Stimulated activated CD4-positive, alpha-beta T cell treated with anti-CD3 and anti-CD28 coated beads, Interleukin-1b, Interleukin-23, amount 100 ng/mL, for 24 hours (primary cell): ENCODE measurements around the gene AMIGO1.
"Not testable (repeated sequence)": the region's sequence is repeated elsewhere in the genome, so short reads cannot be mapped to it uniquely, and the experiment has no call there.

Source experiments
- DNase-seq, 4 experiments: peaks; one replicate each; pipeline ENCODE4 v3.0.0-alpha.2; 2020; ENCODE audit warnings: low read depth in 4 of 4, low spot score in 1 of 4

The AMIGO1 gene

DNA sequence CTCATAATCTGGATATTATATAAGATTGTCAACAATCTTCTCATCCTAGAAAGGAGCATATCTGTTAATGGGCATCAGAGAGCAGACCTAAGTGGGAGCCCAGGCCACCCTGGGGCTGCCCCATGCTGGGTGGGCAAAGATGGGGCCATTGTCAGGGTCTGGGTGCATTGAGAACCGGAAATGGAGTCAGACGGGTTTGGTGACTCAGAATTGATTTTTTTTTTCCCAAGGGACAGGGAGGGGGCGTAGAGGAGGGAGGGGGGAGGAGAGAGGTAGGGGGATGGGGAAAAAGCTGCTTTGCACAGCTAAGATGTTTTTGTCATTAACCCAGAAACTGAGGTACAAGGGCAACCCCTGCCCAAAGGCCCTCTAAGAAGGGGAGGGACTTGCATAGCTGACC is 24.5 kb downstream of the AMIGO1 start:
- no peak for DNase-seq

DNA sequence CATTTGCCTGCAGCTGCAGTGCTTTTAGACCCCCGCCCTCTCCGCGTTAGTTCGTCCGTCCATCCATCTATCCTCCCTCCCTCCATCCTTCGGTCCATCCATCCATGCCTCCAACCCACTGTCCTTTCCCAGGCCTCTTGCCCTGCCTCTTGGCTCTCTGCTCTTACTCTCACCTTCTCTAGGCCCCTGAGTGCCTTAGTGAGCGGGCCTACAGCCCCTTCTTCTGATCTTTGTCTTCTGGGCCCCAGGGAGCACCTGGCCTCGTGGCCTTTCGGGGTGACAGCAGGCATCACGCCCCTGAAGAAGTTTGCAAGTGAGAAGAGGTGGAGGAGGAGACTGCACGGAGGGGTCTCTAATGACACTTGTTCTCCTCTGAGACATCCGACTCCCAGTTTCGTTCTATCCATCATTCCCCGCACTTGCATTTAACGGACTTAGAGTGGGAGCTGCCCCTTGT is 25.0 kb downstream of the AMIGO1 start:
- DNase-seq: no peak

DNA sequence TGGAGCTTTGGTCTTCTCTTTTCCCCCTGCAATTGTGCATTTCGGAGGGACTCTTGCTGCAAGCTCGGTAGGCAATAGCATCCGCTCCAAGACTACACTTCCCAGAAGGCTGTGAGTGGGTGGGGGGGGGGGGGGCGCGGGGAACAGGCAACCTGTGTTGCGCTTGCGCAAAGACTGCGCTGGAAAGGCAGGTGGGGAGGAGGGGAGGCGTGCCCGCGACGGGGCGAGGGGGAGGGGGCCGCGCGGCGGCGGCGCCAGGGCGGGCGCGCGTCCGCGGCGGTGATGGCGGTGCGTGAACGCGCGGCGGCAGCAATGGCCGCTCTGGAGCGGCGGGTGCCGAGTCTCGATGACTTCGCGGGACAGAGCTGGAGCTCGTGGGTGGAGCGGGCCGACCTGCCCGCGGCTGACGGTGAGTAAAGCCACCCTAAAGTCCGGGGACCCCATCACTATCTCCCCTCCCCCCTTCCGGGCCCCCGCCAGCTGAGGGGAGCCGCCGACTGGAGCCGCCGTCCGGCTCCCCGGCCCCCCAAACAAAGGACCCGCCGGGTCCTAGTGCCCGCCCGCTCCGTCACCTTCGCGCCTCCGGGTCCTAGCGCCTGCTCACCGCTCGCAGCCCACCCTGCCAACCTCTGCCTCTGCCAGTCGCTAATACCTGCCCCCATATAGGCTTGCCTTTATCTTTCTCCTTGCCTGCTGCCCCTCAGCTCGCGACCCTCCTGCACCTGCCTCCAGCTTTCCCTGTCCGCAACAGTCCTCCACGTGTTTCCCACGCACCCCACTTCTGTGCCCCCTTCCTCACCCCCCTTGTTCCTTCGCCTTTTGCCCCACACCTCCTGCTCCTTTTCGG is 25.6 kb downstream of the AMIGO1 start, which contains the start of gene ATXN7L2:
Gene ATXN7L2 (plus strand): TSS at position 234 of the 847 bp plus-strand sequence. CDS start 49 bp downstream, at position 283.
- peak; percentile 65 to 88 (median 82) for DNase-seq

DNA sequence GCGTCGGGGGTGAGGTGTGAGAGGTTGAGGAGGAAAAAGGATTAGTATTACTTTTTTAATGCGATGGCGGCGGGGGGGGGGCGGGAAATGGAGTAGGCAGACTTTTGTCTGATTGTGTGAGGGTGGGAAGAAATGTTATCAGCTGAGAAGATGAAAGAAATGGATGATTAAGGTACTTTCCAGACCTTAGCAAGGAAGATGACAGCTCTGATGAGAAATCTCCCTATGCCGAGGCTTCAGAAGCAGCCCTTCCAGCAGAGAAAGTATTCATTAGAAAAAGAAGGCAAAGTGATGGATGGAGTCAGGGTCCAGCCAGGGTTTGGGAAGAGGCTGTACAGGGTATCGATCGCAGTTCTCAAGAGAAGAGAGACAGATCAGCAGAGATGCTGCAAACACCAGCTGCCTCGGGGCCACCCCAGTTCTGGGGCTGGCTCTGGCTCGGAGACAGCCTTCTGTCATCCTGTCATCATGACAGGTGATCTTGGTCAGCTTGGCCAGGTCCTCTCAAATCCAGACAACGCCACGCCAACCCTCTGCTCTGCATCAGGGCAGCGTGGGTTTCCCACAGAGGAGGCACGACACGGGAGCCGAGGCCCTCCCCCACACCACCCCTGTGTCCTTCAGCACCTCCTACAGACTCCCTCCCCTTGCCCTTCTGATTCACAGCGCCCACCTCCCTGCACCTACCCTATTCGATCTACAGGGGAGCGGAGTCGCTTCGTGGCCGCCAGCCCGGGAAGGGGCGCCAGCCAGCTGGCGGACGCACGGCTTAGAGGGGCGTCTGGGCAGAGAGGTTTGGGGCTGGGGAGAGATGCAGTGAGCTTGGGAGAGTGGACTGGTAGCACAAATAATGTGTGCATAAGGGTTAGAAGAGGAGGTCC is 26.5 kb downstream of the AMIGO1 start:
- DNase-seq: no peak

DNA sequence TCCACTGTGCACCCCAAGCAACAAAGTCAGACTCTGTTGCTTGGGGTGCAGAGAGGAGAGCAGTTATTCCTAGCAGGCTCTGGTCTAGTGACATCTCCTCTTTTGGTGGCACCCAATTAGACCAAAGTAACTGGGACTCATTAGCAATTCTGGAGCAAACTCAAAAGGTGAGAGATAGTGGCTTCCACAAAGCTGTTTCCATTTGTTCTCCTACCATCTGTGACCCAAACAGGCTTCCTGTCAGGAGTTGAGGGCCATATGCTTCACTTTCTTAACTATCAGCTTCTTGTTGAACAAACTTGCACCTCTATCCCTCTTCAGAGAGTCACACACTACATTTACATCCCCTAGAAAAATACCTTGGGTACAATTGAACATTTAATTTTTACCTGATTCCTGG is 27.3 kb downstream of the AMIGO1 start:
- DNase-seq: no peak

DNA sequence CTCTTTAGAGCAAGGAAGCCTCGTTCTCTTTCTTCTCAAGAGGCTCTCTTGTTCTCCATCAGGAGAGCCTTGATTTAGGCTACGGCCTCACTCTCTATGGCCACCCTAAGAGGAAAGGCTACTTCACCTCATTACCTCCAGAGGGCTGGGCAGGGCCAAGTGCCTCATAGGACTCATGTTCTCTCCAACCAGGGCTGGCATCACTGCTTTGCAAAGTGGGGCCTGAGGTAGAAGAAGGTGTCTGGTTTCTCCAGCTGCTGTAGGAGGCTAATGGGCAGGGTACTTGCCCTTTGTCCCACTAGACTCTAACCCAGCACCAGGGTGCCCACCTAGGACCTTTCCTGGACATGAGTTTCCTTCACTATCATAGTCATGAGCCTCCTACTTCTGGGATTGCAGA is 27.9 kb downstream of the AMIGO1 start:
- DNase-seq: no peak

DNA sequence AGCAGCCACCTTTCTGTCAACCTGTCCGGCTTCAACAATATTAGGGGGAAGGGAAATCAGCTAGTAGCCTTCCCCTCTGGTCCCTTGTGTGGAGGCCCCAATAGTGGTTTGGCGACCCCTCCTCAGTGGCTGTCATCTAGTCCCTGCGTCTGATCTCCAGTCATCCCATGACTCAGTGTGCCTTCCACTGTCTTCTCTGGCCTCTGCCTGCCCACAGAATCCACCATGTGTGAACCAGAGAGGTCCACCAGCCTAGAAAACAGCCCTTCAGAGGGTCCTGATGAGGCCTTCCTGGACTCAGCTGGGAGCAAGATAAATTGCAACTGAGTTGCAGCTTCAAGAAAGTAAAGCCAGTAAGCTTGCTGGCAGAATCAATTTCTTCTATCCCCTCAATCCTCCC is 29.6 kb downstream of the AMIGO1 start:
- no peak for DNase-seq

DNA sequence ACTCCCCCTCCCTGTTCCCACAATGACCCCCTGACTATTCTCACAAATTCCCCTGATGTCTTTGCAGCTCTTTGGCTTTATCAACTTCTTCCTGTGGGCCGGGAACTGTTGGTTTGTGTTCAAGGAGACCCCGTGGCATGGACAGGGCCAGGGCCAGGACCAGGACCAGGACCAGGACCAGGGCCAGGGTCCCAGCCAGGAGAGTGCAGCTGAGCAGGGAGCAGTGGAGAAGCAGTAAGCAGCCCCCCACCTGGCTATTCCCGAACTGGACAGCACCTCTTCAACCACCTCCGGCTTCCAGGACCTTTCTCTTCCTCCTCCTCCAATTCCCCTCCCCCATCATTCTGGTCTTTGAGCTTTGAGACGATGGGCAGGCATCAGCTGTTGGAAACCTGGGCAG is 30.2 kb downstream of the AMIGO1 start:
- DNase-seq: no peak

DNA sequence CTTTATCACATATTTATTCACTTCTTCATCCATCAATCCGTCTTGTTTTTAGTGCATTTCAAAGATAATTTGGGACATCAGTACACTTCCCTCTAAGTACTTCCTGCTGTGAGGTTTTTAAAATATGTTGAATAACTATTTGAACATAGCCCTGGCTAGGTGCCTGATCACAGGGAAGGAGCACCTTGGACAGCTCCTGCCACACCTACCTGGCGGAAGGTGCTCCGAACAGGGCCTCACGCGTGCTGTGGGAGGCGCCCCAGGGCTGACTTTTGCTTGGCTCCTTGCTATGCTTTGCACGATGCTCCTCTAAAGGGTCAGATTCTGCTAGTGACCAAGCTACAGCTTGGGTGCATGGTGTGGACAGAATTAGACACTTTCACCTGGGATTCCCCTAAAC is 30.7 kb downstream of the AMIGO1 start:
- DNase-seq: no peak

DNA sequence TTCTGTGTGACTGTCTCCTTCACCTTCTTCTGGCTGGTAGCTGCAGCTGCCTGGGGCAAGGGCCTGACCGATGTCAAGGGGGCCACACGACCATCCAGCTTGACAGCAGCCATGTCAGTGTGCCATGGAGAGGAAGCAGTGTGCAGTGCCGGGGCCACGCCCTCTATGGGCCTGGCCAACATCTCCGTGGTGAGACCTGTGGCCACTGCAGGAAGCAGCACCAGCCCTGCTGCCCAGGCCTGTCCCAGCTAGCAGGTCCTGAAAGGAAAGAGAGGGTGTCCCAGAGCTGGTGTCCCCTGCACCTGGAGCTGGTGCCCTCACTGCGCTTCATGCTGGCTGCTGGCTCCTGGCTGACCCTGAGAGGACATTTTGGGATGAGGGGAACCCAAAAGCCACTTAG is 31.7 kb downstream of the AMIGO1 start:
- DNase-seq: no peak

DNA sequence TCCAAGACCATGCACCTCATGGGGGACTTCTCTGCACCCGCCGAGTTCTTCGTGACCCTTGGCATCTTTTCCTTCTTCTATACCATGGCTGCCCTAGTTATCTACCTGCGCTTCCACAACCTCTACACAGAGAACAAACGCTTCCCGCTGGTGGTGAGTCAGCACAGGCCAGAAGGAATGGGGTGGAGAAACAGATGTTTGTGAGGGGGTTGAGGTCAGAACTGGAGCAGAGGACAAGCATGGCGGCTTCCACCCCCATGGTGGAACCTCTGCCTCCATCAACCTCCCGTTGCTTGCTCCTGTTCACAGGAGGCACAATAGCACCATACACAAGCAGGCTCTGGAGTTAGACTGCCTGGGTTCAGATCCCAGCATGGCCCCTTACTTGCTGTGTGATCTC is 32.7 kb downstream of the AMIGO1 start:
- DNase-seq: no peak

DNA sequence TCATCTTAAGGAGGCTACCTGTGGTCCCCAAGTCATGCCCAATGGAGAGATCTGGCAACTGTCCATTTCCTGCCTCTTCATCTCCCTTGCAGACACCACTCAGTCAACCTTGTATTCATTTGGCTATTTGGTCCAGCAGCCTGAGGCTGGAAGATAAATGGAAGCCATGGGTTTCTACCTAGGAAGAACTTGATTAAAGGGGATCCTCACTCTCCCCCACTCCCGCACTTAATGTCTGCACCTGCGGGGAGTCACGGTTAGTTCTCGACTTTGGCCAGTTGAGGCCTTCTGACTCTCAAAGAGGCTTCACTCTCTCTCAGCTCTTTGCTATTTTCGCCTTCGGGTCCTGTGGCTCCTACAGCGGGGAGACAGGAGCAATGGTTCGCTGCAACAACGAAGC is 34.3 kb downstream of the AMIGO1 start:
- no peak for DNase-seq

DNA sequence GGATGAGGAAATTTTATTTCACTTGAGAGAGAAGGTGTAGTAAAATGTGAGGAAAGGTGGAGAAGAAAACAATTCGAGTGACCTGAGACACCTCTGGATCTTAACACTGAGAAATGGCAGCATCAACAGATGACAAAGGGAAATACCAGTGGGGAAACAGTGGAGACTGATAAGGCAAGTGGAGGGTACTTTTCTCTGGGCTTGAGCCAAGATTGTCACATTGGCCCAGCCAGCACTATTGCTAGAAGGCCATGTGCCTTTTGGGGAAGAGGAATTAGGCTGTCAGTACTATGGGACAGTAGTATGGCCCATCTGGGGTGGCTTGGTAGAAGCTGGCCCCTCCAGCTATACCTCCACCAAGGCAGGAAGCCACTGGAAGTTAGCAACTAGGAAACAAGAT is 34.8 kb downstream of the AMIGO1 start:
- DNase-seq: no peak

DNA sequence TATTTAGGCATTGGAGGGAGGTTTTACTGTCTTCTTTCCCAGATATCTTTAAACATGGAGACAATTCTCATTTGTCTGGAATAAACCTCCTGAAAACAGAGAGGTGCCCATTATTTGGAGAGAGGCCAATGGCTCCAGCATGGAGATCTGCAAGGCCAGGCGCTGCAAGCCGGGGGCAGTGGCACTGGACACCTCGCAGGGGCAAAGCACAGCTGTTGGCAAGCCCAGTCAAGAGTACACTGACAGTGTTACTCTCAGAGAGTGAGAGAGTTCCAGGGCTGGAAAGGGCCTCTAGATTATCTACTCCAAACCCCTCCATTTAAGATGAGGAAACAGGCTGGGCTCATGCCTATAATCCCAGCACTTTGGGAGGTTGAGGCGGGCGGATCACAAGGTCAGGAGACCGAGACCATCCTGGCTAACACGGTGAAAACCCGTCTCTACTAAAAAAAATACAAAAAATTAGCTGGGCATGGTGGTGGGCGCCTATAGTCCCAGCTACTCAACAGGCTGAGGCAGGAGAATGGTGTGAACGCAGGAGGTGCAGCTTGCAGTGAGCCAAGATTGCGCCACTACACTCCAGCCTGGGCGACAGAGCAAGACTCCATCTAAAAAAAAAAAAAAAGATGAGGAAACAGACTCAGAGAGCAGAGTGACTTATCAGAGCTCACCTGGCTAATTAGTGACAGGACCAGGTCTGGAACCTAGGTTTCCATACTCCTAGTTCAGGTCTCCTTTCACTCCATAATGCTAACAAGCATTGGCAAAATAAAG is 36.1 kb downstream of the AMIGO1 start:
- DNase-seq: not testable (repeated sequence)

DNA sequence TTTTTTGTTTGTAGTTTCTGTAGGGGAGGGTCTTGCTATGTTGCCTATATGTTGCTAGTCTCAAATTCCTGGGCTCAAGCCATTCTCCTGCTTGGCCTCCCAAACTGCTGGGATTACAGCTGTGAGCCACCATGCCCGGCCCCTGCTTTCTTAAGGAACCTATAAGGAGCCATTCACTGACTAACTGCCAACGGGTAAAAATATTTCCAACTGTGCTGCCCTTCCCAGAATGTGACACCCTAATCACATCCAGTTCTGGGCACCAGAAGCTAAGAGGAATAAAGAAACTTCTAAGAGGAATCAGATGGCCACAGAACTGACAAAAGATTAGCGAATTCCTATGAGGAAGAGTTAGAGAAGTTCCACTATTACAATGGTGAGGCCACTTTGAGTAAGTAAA is 36.7 kb downstream of the AMIGO1 start:
- no peak for DNase-seq

DNA sequence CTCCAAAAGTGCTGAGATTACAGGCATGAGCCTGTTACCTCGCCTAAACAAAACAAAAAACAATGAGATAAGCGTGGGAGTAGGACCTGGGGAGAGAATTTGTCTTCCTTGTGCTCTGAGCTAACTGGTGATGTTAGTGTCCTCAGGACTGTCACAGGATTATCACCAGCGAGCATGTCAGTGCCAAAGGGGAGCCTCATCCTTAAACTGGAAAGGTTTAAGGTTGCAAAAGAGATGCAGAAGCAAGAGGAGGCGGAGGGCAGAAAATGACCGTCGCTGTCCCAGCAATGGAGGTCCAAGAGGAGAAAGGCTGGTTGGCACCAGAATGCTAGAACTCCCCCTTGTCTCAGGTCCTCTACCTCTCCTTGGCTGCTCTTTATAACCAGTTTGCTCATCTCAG is 39.3 kb downstream of the AMIGO1 start:
- no peak for DNase-seq

DNA sequence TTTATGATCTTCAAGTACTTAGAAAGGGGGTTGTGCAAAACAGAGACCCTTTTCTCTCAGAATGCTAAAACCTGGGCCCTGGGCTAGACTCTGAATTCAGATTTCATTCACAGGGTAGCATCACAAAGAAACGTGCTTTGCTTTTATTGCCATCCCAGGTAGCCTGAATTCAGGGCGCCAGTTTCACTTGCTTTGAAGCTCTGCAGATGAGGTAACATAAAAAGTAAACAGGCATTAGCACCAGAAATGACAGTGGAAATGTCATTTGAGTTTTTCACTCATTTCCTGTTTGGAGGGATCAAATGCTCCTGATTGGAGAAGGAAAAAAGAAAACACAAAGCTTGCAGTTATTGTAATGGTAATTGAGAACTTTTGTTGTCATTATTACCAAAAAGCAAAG is 40.6 kb downstream of the AMIGO1 start:
- DNase-seq: no peak

DNA sequence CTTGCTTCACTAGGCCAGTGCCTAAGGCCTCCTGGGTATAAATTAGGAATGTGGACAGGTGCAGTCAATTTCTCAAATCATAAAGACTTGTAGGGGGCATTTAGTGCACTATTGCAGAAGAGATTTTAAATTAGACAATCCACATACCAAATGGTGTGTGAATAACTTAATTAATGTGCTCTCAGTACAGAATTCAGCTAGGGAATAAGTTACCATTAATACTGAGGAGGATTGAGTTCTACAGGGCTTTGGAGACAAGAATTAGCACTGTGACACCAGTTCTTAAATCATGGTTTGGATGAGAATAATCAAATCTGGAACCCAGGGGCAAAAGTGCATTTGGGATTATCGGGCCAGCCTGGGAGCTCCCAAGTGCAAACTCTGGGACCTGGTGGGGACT is 41.5 kb downstream of the AMIGO1 start:
- DNase-seq: no peak

DNA sequence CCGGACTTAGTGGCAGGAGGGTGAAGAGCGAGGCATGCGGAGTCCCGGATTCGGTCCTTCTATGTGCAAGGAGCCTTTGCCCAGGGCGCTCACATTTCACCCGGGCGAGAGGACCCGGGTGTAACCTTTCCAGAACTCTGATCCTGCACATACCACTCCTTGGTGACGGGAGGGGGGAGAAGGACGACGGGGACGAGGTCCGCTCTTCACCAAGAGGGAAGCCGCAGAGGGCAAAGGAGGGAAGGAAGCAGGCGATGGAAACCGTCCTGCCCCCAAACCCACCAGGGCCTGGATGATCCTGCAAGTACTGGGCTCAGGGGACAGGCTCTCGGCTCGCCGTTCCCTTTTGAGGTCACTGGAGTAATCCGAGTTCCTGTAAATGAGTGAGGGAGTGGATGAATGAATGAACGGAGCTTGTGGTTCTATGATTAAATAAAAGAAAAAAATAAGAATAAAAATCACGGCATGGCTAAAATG is 42.2 kb downstream of the AMIGO1 start:
- no peak for DNase-seq

DNA sequence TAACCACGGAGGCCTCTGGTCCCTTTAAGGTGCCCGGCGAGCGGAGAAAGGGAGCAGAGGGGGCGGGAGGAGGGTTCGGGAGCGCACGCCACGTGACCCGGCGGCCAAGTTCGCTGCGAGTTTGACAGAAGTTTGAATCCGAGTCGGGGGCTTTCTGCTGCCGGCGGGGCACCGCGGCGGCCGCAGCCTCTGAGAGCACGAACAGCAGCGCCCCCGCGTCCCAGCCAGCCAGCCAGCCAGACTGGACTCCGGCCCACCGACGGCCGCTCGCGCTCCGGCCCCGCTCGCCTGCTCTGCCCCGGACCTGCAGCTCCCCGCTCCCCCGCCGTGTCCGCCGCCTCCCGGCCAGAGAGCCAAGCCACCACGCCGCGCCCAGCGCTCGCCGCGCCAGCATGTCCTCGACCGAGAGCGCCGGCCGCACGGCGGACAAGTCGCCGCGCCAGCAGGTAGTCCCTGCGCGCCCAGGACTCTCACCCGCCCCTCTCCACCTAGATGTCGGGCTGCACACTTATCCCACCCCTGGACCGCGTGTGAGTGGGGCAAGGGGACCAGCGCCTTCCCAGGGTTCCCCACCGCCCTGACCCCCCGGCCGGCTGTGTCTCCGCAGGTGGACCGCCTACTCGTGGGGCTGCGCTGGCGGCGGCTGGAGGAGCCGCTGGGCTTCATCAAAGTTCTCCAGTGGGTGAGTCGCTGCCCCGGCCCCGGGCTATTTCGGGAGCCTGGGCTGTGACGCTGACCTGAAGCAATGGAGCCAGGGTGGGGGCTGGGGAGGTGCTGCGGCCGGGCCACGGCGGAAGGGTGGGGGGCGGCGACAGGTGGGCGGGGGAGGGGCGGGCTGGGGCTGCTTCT is 42.9 kb downstream of the AMIGO1 start, which contains the start of gene SYPL2:
Gene SYPL2 (plus strand): TSS at position 95 of the 849 bp plus-strand sequence. CDS start 298 bp downstream, at position 393.
- DNase-seq: no peak
